Activated CD4-positive, alpha-beta T cell treated with anti-CD3 and anti-CD28 coated beads, Interleukin-2, amount 50 U/mL, for 24 hours (primary cell): ENCODE results near the gene ATF1.
"Not testable (repeated sequence)": the region's sequence is repeated elsewhere in the genome, so short reads cannot be mapped to it uniquely, and the experiment has no call there.

ENCODE experiments used
- DNase-seq, 2 donors: peaks; one replicate each; pipeline ENCODE4 v3.0.0-alpha.2; 2020; ENCODE audit warnings: low read depth in 1 of 2, low spot score in 1 of 2

The ATF1 gene

DNA sequence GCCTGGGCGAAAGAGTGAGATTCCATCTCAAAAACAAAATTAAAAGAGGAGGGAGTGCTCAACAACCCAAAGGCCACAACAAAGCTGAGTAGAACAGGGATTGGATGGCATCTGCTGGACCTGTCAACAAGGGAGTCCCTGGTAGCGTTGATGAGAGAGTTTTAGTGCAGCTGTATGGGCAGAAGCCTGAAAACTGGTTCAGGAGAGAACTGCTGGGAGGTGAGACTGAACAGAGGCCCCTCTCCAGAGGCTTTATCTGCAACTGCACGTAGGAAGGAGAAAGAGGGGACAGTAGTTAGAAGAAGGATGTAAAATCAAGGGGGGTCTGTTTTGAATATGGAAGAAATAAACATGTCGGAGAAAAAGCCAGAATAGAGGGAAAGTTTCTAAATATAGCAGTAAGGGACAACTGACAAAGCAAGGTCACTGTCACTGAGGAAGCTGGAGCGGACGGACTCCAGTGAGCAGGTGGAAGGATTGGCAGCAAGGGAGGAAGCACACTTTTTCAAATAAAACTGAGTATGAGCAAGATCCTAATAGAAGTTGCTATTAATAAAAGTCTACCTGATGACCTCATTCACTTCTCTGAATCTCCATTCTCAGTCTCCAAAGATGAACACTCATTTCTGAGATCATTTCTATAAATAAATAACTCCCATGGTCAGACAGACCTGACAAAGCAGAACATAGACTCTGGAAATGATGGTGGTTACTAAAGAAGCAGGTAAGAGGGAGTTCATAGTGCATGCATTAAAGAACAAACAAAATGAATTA is 11.8 kb upstream of the ATF1 start:
- DNase-seq: no peak

DNA sequence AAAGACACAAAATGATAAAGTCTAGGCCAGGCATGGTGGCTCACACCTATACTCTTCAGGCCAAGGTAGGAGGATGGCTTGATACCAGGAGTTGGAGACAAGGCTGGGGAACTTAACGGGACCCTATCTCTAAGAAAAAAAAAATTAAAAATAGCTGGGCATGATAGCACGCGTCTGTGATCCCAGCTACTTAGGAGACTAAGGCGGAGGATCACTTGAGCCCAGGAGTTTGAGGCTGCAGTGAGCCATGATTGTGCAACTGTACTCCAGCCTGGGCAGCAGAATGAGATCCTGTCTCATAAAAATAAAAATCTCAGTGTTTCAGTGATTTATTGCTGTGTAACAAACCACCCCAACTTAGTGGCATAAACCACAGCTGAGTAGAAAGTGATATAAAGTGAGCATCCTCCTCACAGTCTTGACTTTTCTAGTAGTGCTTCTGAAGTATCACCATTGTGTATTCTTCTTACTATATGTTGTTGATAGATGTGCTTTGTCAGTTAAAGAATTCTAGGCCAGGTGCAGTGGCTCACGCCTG is 10.6 kb upstream of the ATF1 start:
- DNase-seq: no peak

- peak; percentile 65 to 73 for DNase-seq
Observed at GRCh38 chr12:50764286-50765094, 589 bp downstream of the ATF1 start.

- peak in 1 of 2 donors; percentile 21 for DNase-seq
Observed at GRCh38 chr12:50765095-50765911, 1.4 kb downstream of the ATF1 start.

DNA sequence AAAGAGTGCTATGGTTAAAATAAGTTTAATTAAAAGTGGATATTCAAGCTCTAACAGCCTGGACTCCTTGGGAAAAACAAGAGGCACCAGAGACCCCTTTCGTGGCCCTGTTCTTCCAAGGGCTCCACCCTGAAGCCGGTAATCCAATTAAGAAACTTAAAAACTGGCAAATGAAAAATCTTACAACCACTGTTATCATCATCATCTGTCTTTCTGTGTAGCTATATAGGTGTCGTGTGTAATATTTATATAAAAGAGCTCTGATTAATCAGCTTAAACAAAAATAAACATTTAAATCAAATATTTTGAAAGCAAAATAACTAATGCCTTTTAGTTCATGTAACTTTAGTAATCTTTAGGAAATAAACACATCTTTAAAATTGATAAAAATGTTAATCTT is 4.5 kb downstream of the ATF1 start:
- no peak for DNase-seq

DNA sequence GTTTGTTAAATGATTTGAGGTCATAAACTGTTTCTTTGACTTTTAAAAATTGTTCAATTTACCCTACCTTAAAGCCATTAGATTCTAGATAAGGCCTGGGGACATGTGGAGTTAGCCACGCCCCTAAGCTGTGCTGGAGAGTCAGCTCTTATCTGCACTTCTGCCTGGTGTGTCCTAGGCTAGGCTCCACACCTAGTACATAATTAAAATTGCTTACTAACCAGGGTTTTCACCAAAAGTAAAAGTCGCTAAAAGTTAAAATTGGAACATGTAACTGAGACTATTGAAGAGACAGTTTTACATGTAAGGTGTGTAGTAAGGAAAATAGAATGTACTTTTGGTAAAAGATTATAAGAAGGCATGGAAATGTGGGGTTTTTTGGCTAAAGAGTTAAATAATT is 4.9 kb downstream of the ATF1 start:
- not testable (repeated sequence) for DNase-seq

GRCh38 chr12:50771409-50771808 is 7.5 kb downstream of the ATF1 start:
- DNase-seq: no peak

GRCh38 chr12:50772470-50772869 is 8.6 kb downstream of the ATF1 start:
- DNase-seq: no peak

DNA sequence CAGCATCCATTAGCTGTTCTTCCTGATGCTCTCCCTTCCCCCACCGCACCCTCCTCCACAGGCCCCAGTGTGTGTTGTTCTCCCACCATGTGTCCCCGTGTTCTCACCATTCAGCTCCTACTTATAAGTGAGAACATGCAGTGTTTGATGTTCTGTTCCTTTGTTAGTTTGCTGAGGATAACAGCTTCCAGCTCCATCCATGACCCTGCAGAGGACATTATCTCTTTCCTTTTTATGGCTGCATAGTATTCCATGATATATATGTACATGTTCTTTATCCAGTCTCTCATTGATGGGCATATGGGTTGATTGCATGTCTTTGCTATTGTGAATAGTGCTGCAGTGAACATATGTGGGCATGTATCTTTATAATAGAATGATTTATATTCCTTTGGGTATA is 9.0 kb downstream of the ATF1 start:
- no peak for DNase-seq

- DNase-seq: no peak
Observed at GRCh38 chr12:50775251-50775650, 11.3 kb downstream of the ATF1 start.

DNA sequence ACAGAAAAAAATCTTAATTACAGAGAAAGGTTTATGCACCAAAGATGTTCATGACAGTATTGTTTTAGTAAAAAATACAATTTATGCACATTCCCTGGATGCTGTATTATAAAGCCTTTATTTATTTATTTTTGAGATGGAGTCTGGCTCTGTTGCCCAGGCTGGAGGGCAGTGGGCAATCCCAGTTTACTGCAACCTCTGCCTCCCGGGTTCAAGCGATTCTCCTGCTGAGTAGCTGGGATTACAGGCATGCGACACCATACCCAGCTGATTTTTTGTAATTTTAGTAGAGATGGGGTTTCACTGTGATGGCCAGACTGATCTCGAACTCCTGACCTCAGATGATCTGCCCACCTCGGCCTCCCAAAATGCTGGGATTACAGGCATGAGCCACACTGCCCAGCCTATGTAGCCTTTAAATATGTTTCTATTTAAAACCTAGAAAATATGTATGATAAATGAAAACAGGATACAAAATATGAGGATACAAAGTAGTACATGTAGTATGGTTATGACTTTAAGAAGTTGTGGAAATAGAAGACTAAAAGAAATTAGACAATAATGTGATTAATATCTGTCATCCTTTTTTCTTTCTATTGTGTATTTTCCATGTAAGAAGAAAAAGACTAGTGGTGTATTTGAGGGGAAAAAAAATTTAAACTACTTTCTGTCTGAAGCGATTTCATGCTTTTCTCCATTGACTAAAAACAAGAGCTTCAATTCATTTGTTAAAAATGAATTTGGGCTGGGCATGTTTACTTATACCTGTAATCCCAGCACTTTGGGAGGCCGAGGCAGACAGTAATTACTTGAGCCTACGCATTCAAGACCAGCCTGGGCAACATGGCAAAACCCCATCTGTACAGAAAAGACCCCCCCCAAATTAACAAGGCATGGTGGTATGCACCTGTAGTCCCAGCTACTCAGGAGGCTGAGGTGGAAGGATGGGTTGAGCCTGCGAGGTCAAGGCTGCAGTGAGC is 13.1 kb downstream of the ATF1 start:
- no peak for DNase-seq

GRCh38 chr12:50778663-50779590 is 15.0 kb downstream of the ATF1 start:
- DNase-seq: no peak

DNA sequence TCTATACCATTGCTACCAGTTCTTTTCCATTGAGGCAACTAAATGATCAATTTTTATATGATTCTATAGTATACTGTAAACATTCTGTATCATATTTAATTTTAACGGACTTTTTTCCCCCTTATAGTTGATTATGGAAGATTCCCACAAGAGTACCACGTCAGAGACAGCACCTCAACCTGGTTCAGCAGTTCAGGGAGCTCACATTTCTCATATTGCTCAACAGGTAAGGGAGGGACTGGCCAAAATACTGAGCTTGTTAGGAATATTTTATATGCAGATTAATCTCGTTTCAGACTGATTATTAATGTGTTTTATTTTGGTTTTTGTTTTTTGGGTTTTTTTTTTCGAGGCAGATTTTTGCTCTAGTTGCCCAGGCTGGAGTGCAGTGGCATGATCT is 16.1 kb downstream of the ATF1 start:
- DNase-seq: no peak

GRCh38 chr12:50784501-50784900 is 20.6 kb downstream of the ATF1 start:
- DNase-seq: no peak

DNA sequence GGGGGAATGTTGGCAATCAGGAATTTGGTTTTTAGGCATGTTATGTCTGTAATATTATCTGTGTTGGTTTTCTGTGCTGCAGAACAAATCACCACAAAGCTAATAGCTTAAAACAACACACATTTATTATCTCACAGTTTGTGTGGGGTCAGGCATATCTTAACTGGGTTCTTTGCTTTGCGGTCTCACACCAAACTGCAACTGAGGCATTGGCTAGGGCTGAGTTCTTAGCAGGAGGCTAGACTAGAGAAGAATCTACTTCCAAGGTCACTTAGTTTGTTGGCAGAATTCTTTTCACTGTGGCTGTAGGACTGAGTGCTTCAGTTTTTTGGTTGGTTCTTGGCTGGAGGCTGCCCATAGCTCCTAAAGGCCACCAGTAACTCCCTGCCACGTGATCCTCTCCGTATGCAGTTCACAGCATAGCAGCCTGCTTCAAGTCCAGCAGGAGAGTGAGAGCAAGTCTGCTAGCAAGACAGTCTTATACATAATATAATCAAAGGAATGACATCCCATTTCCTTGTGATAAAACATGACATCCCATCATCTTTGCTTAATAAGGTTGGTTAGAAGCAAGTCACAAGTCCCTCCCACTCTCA is 21.6 kb downstream of the ATF1 start:
- DNase-seq: no peak

DNA sequence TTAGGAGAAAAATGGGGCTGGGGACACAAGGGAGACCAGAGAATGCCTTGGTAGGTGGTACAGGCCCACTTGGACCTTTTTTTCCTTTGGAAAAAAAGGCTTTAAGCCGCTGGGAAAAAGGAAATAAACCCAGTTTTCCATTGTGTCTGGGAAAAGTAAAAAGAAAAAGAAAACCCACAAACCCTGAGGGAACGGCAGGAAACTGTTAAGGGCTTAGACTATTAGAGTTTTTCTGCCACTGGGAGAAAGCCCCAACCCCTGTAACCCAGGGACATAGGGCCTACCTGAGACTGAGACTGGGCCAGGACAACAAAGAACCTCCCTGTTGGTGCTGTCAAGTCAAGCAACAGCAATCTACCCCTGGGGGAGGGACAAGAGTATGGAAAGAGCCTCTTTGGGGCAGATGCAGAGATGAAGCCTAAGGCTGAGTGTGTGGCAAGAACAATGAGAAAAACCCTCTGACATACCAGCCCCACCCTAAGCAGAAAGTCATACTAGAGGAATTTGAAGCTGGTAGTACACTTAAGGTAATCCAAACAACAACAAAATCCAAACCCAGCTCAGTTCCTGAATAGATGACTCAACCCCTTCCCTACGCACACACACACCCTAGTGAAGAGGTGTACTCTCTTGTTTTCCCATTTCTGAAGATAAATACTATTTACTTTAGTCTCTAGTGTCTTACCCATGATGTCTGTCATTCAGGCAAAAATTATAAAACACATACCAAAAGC is 22.8 kb downstream of the ATF1 start:
- DNase-seq: no peak

- no peak for DNase-seq
Observed at GRCh38 chr12:50787618-50788017, 23.7 kb downstream of the ATF1 start.

- no peak for DNase-seq
Observed at GRCh38 chr12:50788561-50788960, 24.7 kb downstream of the ATF1 start.
